VCaP (cell line): ENCODE measurements around the gene STAG2.

Experiments used
- H3K27ac ChIP-seq: fragments of 450-650 bp; 2 replicates; pipeline ENCODE4 v1.5.1; 2017
- TF ChIP-seq, protein P1 (sequence below): fragments of 450-650 bp; conservative IDR thresholded peaks from 2 replicates; pipeline ENCODE4 v1.5.1; 2017; ENCODE audit warnings: mild to moderate bottlenecking, moderate library complexity

Gene STAG2

DNA sequence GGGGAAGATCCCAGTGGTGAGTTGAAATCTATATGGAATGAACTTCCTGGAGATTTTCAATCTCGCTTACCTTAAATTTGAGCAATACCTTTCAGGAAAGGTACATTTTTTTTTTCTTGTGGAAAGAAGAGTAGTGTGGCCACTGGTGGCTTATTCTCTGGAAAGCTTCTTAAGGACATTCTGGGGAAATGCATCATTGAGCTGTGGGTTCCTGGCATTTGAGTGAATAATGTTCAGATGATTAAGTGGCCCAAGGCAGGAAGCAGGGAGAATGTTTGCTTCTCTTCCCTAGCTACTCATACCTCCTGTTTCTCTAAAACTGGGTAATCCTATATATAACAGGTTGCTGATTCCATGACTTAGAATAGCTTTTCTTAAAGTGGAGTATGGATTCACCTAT is 31.8 kb downstream of the STAG2 start:
- no peak overlapping the region for H3K27ac ChIP-seq
- TF ChIP-seq, protein P1, sequence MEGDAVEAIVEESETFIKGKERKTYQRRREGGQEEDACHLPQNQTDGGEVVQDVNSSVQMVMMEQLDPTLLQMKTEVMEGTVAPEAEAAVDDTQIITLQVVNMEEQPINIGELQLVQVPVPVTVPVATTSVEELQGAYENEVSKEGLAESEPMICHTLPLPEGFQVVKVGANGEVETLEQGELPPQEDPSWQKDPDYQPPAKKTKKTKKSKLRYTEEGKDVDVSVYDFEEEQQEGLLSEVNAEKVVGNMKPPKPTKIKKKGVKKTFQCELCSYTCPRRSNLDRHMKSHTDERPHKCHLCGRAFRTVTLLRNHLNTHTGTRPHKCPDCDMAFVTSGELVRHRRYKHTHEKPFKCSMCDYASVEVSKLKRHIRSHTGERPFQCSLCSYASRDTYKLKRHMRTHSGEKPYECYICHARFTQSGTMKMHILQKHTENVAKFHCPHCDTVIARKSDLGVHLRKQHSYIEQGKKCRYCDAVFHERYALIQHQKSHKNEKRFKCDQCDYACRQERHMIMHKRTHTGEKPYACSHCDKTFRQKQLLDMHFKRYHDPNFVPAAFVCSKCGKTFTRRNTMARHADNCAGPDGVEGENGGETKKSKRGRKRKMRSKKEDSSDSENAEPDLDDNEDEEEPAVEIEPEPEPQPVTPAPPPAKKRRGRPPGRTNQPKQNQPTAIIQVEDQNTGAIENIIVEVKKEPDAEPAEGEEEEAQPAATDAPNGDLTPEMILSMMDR, result no peak

GRCh38 chrX:123993904-123994635 is 32.6 kb downstream of the STAG2 start:
- TF ChIP-seq, protein P1, result no peak
- no peak overlapping the region for H3K27ac ChIP-seq

DNA sequence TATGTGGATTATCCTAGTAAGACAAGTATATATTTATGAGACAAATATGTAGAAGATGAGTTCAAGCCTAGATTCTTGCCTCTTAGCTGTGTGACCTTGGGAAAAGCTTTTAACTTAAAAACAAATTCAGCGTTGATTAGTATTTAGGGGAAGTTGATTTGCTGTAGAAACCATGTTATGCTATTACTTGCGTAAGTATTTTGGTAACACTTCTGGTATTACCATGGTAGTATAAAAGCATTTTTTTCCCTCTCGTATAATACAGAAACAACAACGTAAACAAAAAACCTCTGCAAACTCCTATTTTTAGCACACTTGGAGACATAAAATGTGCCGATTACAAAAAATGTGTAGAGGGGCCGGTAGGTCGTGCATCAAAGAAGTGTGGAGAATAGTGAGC is 33.2 kb downstream of the STAG2 start:
- TF ChIP-seq, protein P1, result no peak
- no peak overlapping the region for H3K27ac ChIP-seq

- H3K27ac ChIP-seq, result no peak overlapping the region
- TF ChIP-seq, protein P1, result no peak
Measured at GRCh38 chrX:124001581-124001980, 40.1 kb downstream of the STAG2 start.

DNA sequence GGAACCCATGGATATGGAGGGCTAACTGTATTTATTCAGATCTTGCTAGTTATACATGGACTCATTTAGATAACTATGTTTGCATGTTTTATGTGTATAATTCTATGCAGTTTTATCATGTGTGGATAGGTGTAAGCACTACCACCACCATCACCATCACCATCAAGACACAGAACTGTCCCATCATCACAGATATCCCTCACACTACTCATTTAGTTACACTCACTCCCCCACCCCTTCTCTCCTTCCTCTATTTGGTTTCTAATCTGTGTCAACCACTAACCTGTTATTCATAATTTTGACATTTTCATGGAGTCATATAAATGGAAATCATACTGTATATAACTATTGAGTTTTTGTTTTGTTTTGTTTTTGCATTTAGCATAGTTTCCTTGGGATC is 43.7 kb downstream of the STAG2 start:
- no peak overlapping the region for H3K27ac ChIP-seq
- TF ChIP-seq, protein P1, result no peak

DNA sequence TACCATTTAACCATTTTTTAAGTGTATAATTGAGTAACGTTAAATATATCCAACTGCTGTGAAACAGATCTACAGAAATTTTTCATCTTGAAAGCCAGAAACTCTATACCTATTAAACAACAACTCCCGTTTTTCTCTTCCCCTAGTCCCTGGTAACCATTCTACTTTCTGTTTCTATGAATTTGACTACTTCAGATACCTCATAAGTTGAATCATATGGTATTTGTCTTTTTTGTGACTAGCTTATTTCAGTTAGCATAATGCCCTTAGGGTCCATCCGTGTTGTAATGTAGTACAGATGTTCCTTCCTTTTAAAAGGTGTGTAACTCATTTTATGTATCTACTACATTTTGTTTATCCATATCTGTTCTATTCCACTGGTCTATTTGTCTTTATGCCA is 48.7 kb downstream of the STAG2 start:
- no peak overlapping the region for H3K27ac ChIP-seq
- TF ChIP-seq, protein P1, result no peak

DNA sequence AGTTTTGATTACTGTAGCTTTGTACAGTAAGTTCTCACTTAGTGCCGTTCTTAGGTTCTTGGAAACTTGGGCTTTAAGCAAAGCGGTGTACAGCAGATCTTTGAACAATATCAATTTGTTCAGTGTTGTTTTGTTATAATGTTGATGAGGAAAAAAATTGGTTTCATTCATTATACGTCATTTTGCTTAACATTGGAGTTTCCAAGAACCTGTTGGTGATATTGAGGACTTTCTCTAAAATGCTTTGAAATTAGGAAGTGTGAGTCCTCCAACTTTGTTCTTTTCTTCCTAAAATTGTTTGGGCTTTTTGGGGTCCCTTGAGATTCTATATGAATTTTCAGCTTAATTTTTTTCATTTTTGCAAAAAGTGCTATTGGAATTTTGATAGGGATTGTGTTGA is 49.1 kb downstream of the STAG2 start:
- H3K27ac ChIP-seq, result no peak overlapping the region
- TF ChIP-seq, protein P1, result no peak
